ENCODE measurements around the gene CBX6. TPM values are rescaled to one million over a fixed set of nuclear protein-coding genes. Genes with fewer than 3 reads are reported as not detected.

The CBX6 gene
- total and polyA plus RNA-seq, 9 of the 15 experiments (the other 6 are each of a cell fraction or from before 2014, with no cell fraction given), result 0.75 to 31.6 (median 8.0) TPM

DNA sequence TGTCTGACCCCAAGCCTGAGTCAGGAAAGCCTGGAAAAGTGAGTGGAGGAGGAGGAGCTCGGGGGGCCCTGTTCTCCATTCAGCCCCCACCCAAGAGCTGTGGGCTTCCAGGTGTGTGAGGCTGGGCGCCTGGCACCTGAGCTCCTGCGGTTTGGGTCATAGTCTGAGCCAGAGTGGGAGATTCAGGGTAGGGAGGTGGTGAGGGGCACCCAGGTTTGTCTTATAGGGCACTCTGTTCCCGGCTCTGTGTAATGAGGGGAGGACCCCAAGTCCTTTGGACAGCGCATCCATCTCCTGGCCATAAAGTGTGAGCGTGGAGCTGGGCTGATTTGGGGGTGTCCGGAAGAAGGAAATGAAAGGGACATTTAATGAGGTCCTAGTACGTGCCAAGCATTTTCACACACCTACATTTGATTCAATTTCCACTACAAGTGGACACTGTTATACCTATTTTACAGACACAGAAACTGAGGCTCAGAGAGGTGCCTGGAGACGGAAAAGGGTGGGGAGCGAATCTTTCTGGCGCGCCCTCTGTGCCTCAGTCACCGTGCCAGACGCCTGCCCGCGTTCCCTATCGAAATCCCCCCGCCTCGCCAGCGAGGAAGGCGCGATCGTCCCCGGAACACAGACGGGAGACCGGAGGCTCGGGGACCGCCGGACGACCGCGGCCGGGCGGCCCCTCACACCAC is 29.4 kb downstream of the CBX6 start:
- Histone ChIP-seq H3K27ac (ENCODE audit: extremely low read depth, low read depth, low read length) (peak overlapping the region; percentile 39; the same call in 1 of the 3 replicates), H3K27me3 (ENCODE audit: control insufficient read depth in 2 of 2, insufficient read depth in 2 of 2, low read length in 2 of 2) (no peaks in the 10 kb centered on the region), H3K9ac (ENCODE audit: insufficient read depth in 1 of 2, low read depth in 2 of 2, low read length in 2 of 2) (peak overlapping the region; percentile 46 to 92; a peak in 3 of 4 replicates), H3K9me3 (replicated peaks; ENCODE audit: control insufficient read depth, insufficient read depth, low read depth, low read length) (no peaks in the 10 kb centered on the region), H3K36me3 (ENCODE audit: control insufficient read depth, insufficient read depth, low read length) (no peaks in the 10 kb centered on the region), H3K79me2 (ENCODE audit: control insufficient read depth, insufficient read depth, low read length) (no peaks in the 10 kb centered on the region), H4K20me1 (replicated peaks; ENCODE audit: control insufficient read depth, insufficient read depth, low read length) (no peaks in the 10 kb centered on the region), H3K4me3 (peak overlapping the region; percentile 53), H3K9me1 (ENCODE audit: control insufficient read depth, insufficient read depth, low read length) (no peaks in the 10 kb centered on the region), H3K4me1 (replicated peaks in 1 of 2; ENCODE audit: control insufficient read depth in 2 of 2, insufficient read depth in 2 of 2, low read length in 2 of 2) (peaks cover 9 to 41% of the 10 kb centered on the region in 2 experiments; a peak in 4 of 5 replicates), H2AFZ (ENCODE audit: low read depth, low read length) (peak overlapping the region; percentile 63), H3K4me2 (ENCODE audit: insufficient read depth, low read length) (peak overlapping the region; percentile 46)
- ATAC-seq (no peak), FAIRE-seq (no peak), DNase-seq (ENCODE audit: extremely low read depth in 1 of 4, low spot score in 3 of 4) (peak in 1 of 4 experiments; percentile 33)
- 36% methylated on average over 16 of the region's 34 CpGs for WGBS (ENCODE audit: insufficient coverage, low coverage, missing lambda C conversion rate)
- intact Hi-C loops (cut with micrococcal nuclease), result loop anchor here (5.0 kb wide), 1 partner anchor 75 kb away; no protein-coding TSS in a partner anchor
- in situ Hi-C loops (cut with MboI), result no loop called here
- POLR2A ChIA-PET, result interaction anchor here (0.6 to 2.0 kb wide), 7 partner anchors 9 to 1097 kb away, joined by 3 to 7 read pairs (median 3); no protein-coding TSS in a partner anchor
- CTCF ChIA-PET (ENCODE audit: low intra/inter-chr PET ratio), result interaction anchor here (0.6 kb wide), 1 partner anchor 31 kb away, joined by 4 read pairs; no protein-coding TSS in a partner anchor
- BruUV-seq (replicated peaks), result no TSS peak
- TF ChIP-seq BCOR (IDR thresholded peaks at IDR 0.05) (peak; percentile 61; the same call in 1 of the 2 replicates), DNMT1 (IDR thresholded peaks at IDR 0.05) (no peak), IFI16 (CRISPR knock-in tag; IDR thresholded peaks at IDR 0.05) (no peak), ATF1 (CRISPR knock-in tag; IDR thresholded peaks at IDR 0.05) (no peak), ATF1 (tag; IDR thresholded peaks at IDR 0.05) (0 out of 2 replicates have a peak, but pooled peaks have one; percentile 14)

DNA sequence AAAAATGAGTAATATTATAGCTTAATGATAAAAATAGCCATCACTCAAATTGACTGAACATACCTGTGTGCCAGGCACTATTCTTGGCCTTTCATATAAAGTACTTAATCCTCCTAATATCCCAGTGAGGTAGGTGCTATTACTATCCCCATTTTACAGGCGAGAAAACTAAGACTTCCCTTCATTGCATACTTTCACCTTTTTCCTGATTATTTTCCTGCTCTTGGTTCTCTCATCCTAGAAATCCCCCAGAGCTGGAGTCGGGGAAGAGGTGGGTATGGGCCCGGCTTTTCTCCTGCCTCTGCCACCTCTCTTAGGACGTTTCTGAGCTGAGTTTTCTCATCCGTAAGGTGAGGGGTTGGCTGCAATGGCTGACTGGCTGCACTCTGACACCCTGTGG is 30.4 kb downstream of the CBX6 start:
- DNase-seq (ENCODE audit: extremely low read depth in 1 of 4, low spot score in 3 of 4), result no peak
- no peaks in the 10 kb centered on the region for H3K9me3 ChIP-seq (replicated peaks; ENCODE audit: control insufficient read depth, insufficient read depth, low read depth, low read length)
- no peaks in the 10 kb centered on the region for H4K20me1 ChIP-seq (replicated peaks; ENCODE audit: control insufficient read depth, insufficient read depth, low read length)
- H3K9ac ChIP-seq (ENCODE audit: insufficient read depth in 1 of 2, low read depth in 2 of 2, low read length in 2 of 2), result 0 out of 4 replicates have a peak overlapping the region, but pooled peaks of 1 of the 2 experiments have one; percentile 14
- no peak overlapping the region for H2AFZ ChIP-seq (ENCODE audit: low read depth, low read length)
- H3K4me1 ChIP-seq (replicated peaks in 1 of 2; ENCODE audit: control insufficient read depth in 2 of 2, insufficient read depth in 2 of 2, low read length in 2 of 2), result peaks cover 5 to 33% of the 10 kb centered on the region in 2 experiments; a peak in 4 of 5 replicates
- H3K27ac ChIP-seq (ENCODE audit: extremely low read depth, low read depth, low read length), result no peak overlapping the region
- intact Hi-C loops (cut with micrococcal nuclease) (loop anchor here (5.0 kb wide), 1 partner anchor 74 kb away; no protein-coding TSS in a partner anchor), in situ Hi-C loops (cut with MboI) (no loop called here)
- no peak overlapping the region for H3K4me3 ChIP-seq
- H3K27me3 ChIP-seq (ENCODE audit: control insufficient read depth in 2 of 2, insufficient read depth in 2 of 2, low read length in 2 of 2), result no peaks in the 10 kb centered on the region
- no peaks in the 10 kb centered on the region for H3K36me3 ChIP-seq (ENCODE audit: control insufficient read depth, insufficient read depth, low read length)
- 58% methylated on average over 3 of the region's 5 CpGs for WGBS (ENCODE audit: insufficient coverage, low coverage, missing lambda C conversion rate)
- no TSS peak for BruUV-seq (replicated peaks)
- no peak overlapping the region for H3K4me2 ChIP-seq (ENCODE audit: insufficient read depth, low read length)
- ChIA-PET POLR2A (interaction anchor here (0.9 to 2.0 kb wide), 2 partner anchors 12 to 25 kb away, joined by 3 to 7 read pairs; no protein-coding TSS in a partner anchor), CTCF (ENCODE audit: low intra/inter-chr PET ratio) (no interaction called here)
- H3K79me2 ChIP-seq (ENCODE audit: control insufficient read depth, insufficient read depth, low read length), result no peaks in the 10 kb centered on the region
- no peak for FAIRE-seq
- no peaks in the 10 kb centered on the region for H3K9me1 ChIP-seq (ENCODE audit: control insufficient read depth, insufficient read depth, low read length)
- TF ChIP-seq BCL6 (CRISPR knock-in tag; IDR thresholded peaks at IDR 0.05) (no peak), RBM25 (IDR thresholded peaks at IDR 0.05; ENCODE audit: low read depth, low read length, severe bottlenecking) (peak; percentile 71)
- no peak for ATAC-seq

All from K562 (cell line).